Effector CD4-positive, alpha-beta T cell (primary cell): ENCODE measurements around the gene TMEM26. TPM values are rescaled to one million over a fixed set of nuclear protein-coding genes. Genes with fewer than 3 reads are reported as not detected.

Source experiments
- DNase-seq: peaks from one replicate; pipeline ENCODE4 v3.0.0-alpha.2; 2020
- total RNA-seq: gene quantifications from one replicate; lab custom pipeline; 2026; lab: John Stamatoyannopoulos, UW

TMEM26 gene
- not detected for total RNA-seq

- no peak for DNase-seq
Observed at GRCh38 chr10:61452655-61453641, at the start of gene TMEM26. TMEM26 (minus strand) TSS chr10:61453381; CDS start chr10:61453081, 300 bp downstream.

GRCh38 chr10:61500460-61500859 is 47.3 kb upstream of the TMEM26 start:
- no peak for DNase-seq

- DNase-seq = no peak
Observed at GRCh38 chr10:61492364-61492995, 39.3 kb upstream of the TMEM26 start.

- DNase-seq = no peak
Observed at GRCh38 chr10:61487506-61487905, 34.3 kb upstream of the TMEM26 start.

- DNase-seq = no peak
Observed at GRCh38 chr10:61486738-61487396, 33.7 kb upstream of the TMEM26 start.

- DNase-seq = no peak
Observed at GRCh38 chr10:61486251-61486650, 33.1 kb upstream of the TMEM26 start.

- no peak for DNase-seq
Observed at GRCh38 chr10:61481597-61481996, 28.4 kb upstream of the TMEM26 start.

GRCh38 chr10:61480208-61480607 is 27.0 kb upstream of the TMEM26 start:
- no peak for DNase-seq

GRCh38 chr10:61478621-61479312 is 25.6 kb upstream of the TMEM26 start:
- no peak for DNase-seq

- no peak for DNase-seq
Observed at GRCh38 chr10:61477451-61477850, 24.3 kb upstream of the TMEM26 start.

GRCh38 chr10:61476529-61476928 is 23.3 kb upstream of the TMEM26 start:
- no peak for DNase-seq

GRCh38 chr10:61475449-61475873 is 22.3 kb upstream of the TMEM26 start:
- DNase-seq = no peak

- DNase-seq = no peak
Observed at GRCh38 chr10:61472090-61472674, 19.0 kb upstream of the TMEM26 start.

- no peak for DNase-seq
Observed at GRCh38 chr10:61471491-61471890, 18.3 kb upstream of the TMEM26 start.

- DNase-seq = no peak
Observed at GRCh38 chr10:61470740-61471139, 17.6 kb upstream of the TMEM26 start.

- no peak for DNase-seq
Observed at GRCh38 chr10:61465901-61466632, 12.9 kb upstream of the TMEM26 start.

GRCh38 chr10:61465171-61465496 is 12.0 kb upstream of the TMEM26 start:
- no peak for DNase-seq

GRCh38 chr10:61464461-61465170 is 11.4 kb upstream of the TMEM26 start:
- DNase-seq = no peak

- no peak for DNase-seq
Observed at GRCh38 chr10:61463035-61463909, 10.1 kb upstream of the TMEM26 start.

- no peak for DNase-seq
Observed at GRCh38 chr10:61460835-61461234, 7.7 kb upstream of the TMEM26 start.
